ENCODE results near the gene EMP2.
A peak's percentile ranks its signal among the peaks of the same experiment; 100 is the strongest.

GRCh38 chr16:10616756-10617640 lies 36.6 kb upstream of the EMP2 start:
- TF ChIP-seq CTCF (IDR thresholded peaks at IDR 0.05): peak in 1 of 3 donors; percentile 22
- no peak for TF ChIP-seq POLR2A (IDR thresholded peaks at IDR 0.05)
- TF ChIP-seq POLR2AphosphoS5 (IDR thresholded peaks at IDR 0.05): peak in 1 of 3 donors; percentile 43
